Adrenal gland (tissue), 5 donors: Measurements from ENCODE around the gene DDX25.

Source experiments
- POLR2A ChIP-seq, 2 donors: fragments of 450-650 bp; IDR thresholded peaks; one replicate each; pipeline ENCODE4 v1.6.1; 2017; ENCODE audit warnings: antibody characterized with exemption in 2 of 2, mild to moderate bottlenecking in 2 of 2, moderate library complexity in 1 of 2
- TF ChIP-seq, protein P1 (sequence below), 6 experiments: fragments of 450-650 bp in 4 of 6; fragments of 200-600 bp in 2 of 6; sonication (generic) in 1 of 6; IDR thresholded peaks; 1 replicate in 5 of 6; 2 replicates in 1 of 6; pipeline versions ENCODE4 v1.5.1 to v1.8.0; 2016 to 2021; ENCODE audit warnings: antibody characterized with exemption in 6 of 6, mild to moderate bottlenecking in 2 of 6, moderate library complexity in 1 of 6
- donor health status: DM: no; HTN: no; CAD: no.

DNA sequence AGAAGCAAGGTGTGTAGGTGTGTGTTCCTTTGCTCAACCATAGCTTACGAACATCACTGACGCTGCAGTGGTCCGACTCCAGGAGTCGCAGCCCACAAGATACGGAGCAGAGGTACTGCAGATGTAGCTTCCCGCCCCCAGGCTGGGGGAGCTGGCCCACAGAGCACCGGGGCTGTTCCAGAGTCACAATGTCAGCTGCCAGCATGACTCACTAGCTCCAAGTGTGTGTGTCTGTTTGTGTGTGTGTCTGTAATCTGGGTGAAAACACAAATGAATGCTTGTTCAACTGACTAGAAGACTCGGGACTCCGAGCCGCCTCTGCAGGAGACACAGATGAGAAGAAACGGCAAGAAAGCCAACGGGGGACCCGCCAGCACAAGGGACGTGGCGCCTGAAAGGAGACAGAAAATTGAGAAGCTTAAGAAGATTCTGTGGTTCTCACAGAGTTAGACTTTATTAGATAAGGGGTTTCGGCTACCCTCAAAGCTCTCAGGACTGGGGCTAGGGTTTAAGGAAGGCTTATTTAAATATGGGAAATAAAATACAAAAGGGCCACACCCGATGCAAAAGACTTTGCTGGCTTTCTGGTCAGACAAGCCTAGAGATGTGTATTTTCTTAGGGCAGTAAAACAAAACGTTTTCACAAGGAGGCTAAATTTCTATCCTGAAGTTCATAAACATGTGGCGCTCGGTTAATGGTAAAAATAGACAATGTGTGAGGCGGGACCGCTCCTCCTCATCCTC, 52.3 kb downstream of the DDX25 start:
- TF ChIP-seq, protein P1, sequence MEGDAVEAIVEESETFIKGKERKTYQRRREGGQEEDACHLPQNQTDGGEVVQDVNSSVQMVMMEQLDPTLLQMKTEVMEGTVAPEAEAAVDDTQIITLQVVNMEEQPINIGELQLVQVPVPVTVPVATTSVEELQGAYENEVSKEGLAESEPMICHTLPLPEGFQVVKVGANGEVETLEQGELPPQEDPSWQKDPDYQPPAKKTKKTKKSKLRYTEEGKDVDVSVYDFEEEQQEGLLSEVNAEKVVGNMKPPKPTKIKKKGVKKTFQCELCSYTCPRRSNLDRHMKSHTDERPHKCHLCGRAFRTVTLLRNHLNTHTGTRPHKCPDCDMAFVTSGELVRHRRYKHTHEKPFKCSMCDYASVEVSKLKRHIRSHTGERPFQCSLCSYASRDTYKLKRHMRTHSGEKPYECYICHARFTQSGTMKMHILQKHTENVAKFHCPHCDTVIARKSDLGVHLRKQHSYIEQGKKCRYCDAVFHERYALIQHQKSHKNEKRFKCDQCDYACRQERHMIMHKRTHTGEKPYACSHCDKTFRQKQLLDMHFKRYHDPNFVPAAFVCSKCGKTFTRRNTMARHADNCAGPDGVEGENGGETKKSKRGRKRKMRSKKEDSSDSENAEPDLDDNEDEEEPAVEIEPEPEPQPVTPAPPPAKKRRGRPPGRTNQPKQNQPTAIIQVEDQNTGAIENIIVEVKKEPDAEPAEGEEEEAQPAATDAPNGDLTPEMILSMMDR (IDR thresholded peaks at IDR 0.05) = no peak
- no peak for TF ChIP-seq POLR2A (IDR thresholded peaks at IDR 0.05)
